ENCODE data around the gene MUCL3.

The MUCL3 gene

DNA sequence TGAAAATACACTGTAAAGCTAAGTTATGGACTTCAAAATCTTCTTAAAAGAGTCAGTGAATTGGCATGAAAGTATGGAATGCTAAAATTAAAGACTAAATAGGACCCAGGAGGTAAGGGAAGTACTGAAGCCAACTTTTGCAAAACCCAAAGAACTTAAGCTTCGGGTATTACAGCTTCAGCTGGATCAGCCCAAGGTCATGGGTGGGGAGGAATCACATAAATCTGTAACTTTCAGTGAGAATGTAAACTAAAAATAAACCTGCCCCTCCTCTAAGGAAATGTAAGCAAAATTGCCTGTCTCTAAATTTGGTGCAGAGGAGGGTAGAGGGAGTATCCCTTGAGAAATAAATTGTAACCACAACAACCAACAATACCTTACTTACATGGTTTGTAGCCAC, 38.4 kb downstream of the MUCL3 start:
- TF ChIP-seq, protein P1, sequence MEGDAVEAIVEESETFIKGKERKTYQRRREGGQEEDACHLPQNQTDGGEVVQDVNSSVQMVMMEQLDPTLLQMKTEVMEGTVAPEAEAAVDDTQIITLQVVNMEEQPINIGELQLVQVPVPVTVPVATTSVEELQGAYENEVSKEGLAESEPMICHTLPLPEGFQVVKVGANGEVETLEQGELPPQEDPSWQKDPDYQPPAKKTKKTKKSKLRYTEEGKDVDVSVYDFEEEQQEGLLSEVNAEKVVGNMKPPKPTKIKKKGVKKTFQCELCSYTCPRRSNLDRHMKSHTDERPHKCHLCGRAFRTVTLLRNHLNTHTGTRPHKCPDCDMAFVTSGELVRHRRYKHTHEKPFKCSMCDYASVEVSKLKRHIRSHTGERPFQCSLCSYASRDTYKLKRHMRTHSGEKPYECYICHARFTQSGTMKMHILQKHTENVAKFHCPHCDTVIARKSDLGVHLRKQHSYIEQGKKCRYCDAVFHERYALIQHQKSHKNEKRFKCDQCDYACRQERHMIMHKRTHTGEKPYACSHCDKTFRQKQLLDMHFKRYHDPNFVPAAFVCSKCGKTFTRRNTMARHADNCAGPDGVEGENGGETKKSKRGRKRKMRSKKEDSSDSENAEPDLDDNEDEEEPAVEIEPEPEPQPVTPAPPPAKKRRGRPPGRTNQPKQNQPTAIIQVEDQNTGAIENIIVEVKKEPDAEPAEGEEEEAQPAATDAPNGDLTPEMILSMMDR (IDR thresholded peaks at IDR 0.05; ENCODE audit: extremely low read depth, missing control alignments) = no peak
- no peak for DNase-seq (ENCODE audit: low spot score)

DNA sequence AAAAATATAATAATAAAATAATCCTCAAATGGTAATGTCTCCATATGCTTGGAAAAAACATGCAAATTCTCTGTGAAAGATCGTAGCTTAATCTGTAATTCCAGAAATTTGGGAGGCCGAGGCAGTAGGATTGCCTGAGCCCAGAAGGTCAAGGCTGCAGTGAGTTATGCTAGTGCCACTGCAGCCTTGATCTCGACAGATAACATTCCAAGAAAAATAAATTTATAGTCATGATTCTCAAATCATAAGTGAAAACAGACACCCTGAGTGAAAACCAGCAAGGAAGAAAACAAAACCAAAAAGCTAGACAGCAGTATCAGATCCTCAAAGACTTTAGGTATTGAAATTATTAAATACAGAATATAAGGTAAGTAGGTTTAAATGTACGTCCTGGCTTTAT, 38.9 kb downstream of the MUCL3 start:
- TF ChIP-seq, protein P1 (IDR thresholded peaks at IDR 0.05; ENCODE audit: extremely low read depth, missing control alignments) = no peak

DNA sequence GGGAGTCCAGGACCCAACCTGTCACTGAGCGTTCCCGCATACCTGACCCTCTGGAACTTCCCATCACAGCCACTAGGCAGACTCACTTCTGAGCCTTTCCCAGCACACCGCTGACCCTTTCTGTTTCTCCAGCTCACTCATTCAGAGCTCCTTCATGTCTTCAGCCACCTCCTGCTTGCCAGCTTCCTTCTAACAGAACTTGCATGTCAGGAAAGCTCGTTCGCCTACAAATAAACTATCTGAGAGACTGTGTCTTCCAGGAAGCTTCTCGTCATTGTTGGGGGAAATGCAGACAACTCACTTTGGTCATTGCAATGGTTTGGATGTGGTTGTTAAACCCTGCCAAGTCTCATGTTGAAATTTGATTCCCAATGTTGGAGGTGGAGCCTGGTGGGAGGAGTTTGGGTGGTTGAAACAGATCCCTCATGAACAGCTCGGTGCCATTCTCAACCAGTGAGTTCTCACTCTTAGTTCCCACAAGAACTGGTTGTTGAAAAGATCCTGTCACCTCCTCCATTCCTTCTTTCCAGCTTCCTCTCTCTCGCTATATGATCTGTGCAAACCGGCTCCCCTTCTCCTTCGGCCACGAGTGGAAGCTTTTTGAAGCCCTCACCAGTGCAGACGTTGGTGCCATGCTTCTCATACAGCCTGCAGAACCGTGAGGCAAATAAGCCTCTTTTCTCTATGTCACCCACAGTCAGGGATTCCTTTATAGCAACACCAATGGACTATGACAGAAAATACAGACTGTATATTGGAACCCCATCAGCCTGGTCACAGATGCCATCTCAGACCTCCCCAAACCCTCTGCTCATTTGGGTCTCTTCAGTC, 41.4 kb downstream of the MUCL3 start:
- DNase-seq (ENCODE audit: low spot score) = no peak

More for the DNA sequence above, 38.9 kb downstream of the MUCL3 start:
- DNase-seq (ENCODE audit: low spot score) = no peak

DNA sequence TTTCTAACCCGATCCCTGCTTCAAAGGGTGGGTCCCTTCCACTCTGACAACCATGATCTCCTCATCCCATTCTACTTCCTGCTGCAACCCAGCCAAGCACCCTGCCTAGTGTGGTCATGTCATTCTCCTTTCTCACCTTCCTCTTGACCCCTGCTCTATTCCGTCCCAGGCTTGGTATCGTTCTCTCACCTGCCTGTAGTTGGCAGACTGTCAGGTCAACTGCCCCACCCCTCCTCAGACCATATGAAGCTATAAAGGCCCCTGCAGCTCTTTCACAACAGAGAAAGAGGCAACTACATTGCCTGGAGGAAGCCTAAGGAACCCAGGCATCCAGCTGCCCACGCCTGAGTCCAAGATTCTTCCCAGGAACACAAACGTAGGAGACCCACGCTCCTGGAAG, 42.7 kb downstream of the MUCL3 start, which contains the start of gene MUC21:
Gene MUC21, plus strand, starts transcription at position 280 of the 400 bp plus-strand sequence. CDS start 241 bp downstream, outside the sequence.
- no peak for DNase-seq (ENCODE audit: low spot score)
- TF ChIP-seq, protein P1 (IDR thresholded peaks at IDR 0.05; ENCODE audit: extremely low read depth, missing control alignments) = no peak

More for the DNA sequence above, 41.4 kb downstream of the MUCL3 start:
- TF ChIP-seq, protein P1 (IDR thresholded peaks at IDR 0.05; ENCODE audit: extremely low read depth, missing control alignments) = no peak

DNA sequence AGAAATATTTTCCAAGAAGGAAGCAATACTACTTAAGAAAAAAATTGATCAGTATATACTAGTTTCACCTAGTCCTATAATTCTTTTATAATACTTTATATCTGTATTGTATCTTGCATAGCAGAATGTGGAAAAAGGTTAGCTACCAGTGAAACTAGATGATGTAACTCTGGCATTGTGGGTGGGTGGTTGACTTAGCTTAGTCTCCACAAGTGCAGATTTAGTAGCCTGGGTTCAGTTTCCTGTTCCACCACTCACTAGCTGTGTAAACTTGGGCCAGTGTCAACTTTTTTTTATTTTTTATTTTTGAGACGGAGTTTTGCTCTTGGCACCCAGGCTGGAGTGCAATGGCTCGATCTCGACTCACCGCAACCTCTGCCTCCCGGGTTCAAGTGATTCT, 44.7 kb downstream of the MUCL3 start:
- TF ChIP-seq, protein P1 (IDR thresholded peaks at IDR 0.05; ENCODE audit: extremely low read depth, missing control alignments) = no peak

DNA sequence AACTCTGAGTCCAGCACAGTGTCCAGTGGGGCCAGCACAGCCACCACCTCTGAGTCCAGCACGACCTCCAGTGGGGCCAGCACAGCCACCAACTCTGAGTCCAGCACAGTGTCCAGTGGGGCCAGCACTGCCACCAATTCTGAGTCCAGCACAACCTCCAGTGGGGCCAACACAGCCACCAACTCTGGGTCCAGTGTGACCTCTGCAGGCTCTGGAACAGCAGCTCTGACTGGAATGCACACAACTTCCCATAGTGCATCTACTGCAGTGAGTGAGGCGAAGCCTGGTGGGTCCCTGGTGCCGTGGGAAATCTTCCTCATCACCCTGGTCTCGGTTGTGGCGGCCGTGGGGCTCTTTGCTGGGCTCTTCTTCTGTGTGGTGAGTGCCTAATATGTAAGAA, 46.5 kb downstream of the MUCL3 start:
- no peak for DNase-seq (ENCODE audit: low spot score)
- TF ChIP-seq, protein P1 (IDR thresholded peaks at IDR 0.05; ENCODE audit: extremely low read depth, missing control alignments) = no peak

More for the DNA sequence above, 44.7 kb downstream of the MUCL3 start:
- no peak for DNase-seq (ENCODE audit: low spot score)

DNA sequence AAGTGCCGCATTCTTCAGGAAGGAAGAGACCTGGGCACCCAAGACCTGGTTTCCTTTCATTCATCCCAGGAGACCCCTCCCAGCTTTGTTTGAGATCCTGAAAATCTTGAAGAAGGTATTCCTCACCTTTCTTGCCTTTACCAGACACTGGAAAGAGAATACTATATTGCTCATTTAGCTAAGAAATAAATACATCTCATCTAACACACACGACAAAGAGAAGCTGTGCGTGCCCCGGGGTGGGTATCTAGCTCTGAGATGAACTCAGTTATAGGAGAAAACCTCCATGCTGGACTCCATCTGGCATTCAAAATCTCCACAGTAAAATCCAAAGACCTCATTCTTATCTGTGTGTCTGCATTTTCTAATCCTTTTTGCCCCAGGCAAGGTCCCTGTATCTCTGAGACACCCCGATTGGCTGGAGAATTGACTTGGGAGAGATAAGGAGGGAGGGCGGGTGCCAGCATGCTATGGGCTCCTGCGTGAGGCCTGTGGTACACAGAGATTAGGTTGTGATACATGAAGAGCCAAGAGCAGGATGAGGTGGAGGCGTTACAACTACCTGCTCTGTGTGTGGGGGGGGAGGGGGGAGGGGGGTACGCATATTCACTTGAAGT, 47.5 kb downstream of the MUCL3 start:
- no peak for DNase-seq (ENCODE audit: low spot score)
- TF ChIP-seq, protein P1 (IDR thresholded peaks at IDR 0.05; ENCODE audit: extremely low read depth, missing control alignments) = no peak

All from GM20000 (cell line).